ENCODE measurements around the gene MS4A8. TPM values are rescaled to one million over a fixed set of nuclear protein-coding genes. Genes with fewer than 3 reads are reported as not detected.

Gene MS4A8
- total and polyA plus RNA-seq, 2 of the 13 experiments (the other 11 are each of a cell fraction or from before 2014, with no cell fraction given), result not detected

- WGBS (ENCODE audit: low lambda C conversion rate), result 5% methylated on average over 6 of the region's 6 CpGs
- ChIA-PET POLR2A (no interaction called here), CTCF (ENCODE audit: low intra/inter-chr PET ratio, low total read pairs) (no interaction called here)
- H2AFZ ChIP-seq (ENCODE audit: low read length), result no peak overlapping the region
- peaks cover 0 to 13% of the 10 kb centered on the region in 2 experiments; a peak in 2 of 5 replicates for H3K27me3 ChIP-seq (ENCODE audit: control insufficient read depth in 1 of 2, insufficient read depth in 2 of 2, low read length in 2 of 2)
- H3K4me3 ChIP-seq (replicated peaks in 1 of 3; ENCODE audit: insufficient read depth in 1 of 3, low read depth in 2 of 3, low read length in 3 of 3), result no peak overlapping the region
- TF ChIP-seq ATF7 (IDR thresholded peaks at IDR 0.05) (peak; percentile 84), ATF7 (CRISPR knock-in tag; IDR thresholded peaks at IDR 0.05) (no peak), PCBP2 (optimal IDR thresholded peaks at IDR 0.05; ENCODE audit: low read depth, low read length, poor library complexity, severe bottlenecking) (no peak), CREB1 (IDR thresholded peaks at IDR 0.05) (peak; percentile 65), CREB1 (CRISPR knock-in tag; IDR thresholded peaks at IDR 0.05) (no peak), ZNF616 (CRISPR knock-in tag; IDR thresholded peaks at IDR 0.05; ENCODE audit: low read depth) (no peak), ZBTB7A (CRISPR knock-in tag; IDR thresholded peaks at IDR 0.05) (no peak)
- DNase-seq (ENCODE audit: low spot score), result no peak
- H3K9me3 ChIP-seq (ENCODE audit: low read length), result no peaks in the 10 kb centered on the region
- ATAC-seq, result no peak
- no peaks in the 10 kb centered on the region for H3K79me2 ChIP-seq (ENCODE audit: insufficient read depth, low read length)
- no peaks in the 10 kb centered on the region for H4K20me1 ChIP-seq (ENCODE audit: insufficient read depth, low read length)
- H3K9ac ChIP-seq (ENCODE audit: insufficient read depth, low read depth, low read length), result no peak overlapping the region
- H3K36me3 ChIP-seq (replicated peaks in 1 of 2; ENCODE audit: control insufficient read depth in 1 of 2, insufficient read depth in 2 of 2, low read length in 2 of 2), result no peaks in the 10 kb centered on the region
- no peak overlapping the region for H3K27ac ChIP-seq (ENCODE audit: extremely low read length, insufficient read depth, low read length)
- no peak for FAIRE-seq
- H3K4me2 ChIP-seq (ENCODE audit: low read depth, low read length), result no peak overlapping the region
- no peaks in the 10 kb centered on the region for H3K4me1 ChIP-seq (ENCODE audit: insufficient read depth, low read length)
- intact Hi-C loops (cut with micrococcal nuclease; ENCODE audit: unreplicated experiment), result no loop called here
- in situ Hi-C loops (cut with HindIII; ENCODE audit: extremely low pct_ligation_motif_present, low pct_unique_long_range_greater_than_20kb), result no loop called here
- no TSS peak for BruUV-seq (replicated peaks)
Measured at GRCh38 chr11:60720460-60720859, 21.0 kb downstream of the MS4A8 start.

- intact Hi-C loops (cut with micrococcal nuclease; ENCODE audit: unreplicated experiment), result no loop called here
- H3K9ac ChIP-seq (ENCODE audit: insufficient read depth, low read depth, low read length), result no peak within 1 kb of the TSS
- ATAC-seq (no peak), FAIRE-seq (no peak), DNase-seq (ENCODE audit: low spot score) (no peak)
- in situ Hi-C loops (cut with HindIII; ENCODE audit: extremely low pct_ligation_motif_present, low pct_unique_long_range_greater_than_20kb), result no loop called here
- no peak within 1 kb of the TSS for H3K4me2 ChIP-seq (ENCODE audit: low read depth, low read length)
- POLR2A ChIA-PET, result no interaction called here
- H3K4me3 ChIP-seq (replicated peaks in 1 of 3; ENCODE audit: insufficient read depth in 1 of 3, low read depth in 2 of 3, low read length in 3 of 3), result no peak within 1 kb of the TSS
- no peaks in the 10 kb centered on the region for H3K79me2 ChIP-seq (ENCODE audit: insufficient read depth, low read length)
- H3K36me3 ChIP-seq (replicated peaks in 1 of 2; ENCODE audit: control insufficient read depth in 1 of 2, insufficient read depth in 2 of 2, low read length in 2 of 2), result no peaks in the 10 kb centered on the region
- no peak within 1 kb of the TSS for H2AFZ ChIP-seq (ENCODE audit: low read length)
- BruUV-seq (replicated peaks), result no TSS peak
- H3K27ac ChIP-seq (ENCODE audit: extremely low read length, insufficient read depth, low read length), result no peak within 1 kb of the TSS
- no peaks in the 10 kb centered on the region for H3K9me3 ChIP-seq (ENCODE audit: low read length)
- no peaks in the 10 kb centered on the region for H4K20me1 ChIP-seq (ENCODE audit: insufficient read depth, low read length)
- no peak for TF ChIP-seq ZSCAN21 (CRISPR knock-in tag; IDR thresholded peaks at IDR 0.05; ENCODE audit: borderline replicate concordance)
- TF ChIP-seq ZNF530 (CRISPR knock-in tag; IDR thresholded peaks at IDR 0.05; ENCODE audit: low read depth), result no peak
- TF ChIP-seq TRIM24 (CRISPR knock-in tag; IDR thresholded peaks at IDR 0.05), result no peak
- TF ChIP-seq POLR2AphosphoS2 (IDR thresholded peaks at IDR 0.05; ENCODE audit: low read depth, low read length), result no peak
- TF ChIP-seq ZNF256 (CRISPR knock-in tag; conservative IDR thresholded peaks at IDR 0.05), result no peak
- H3K4me1 ChIP-seq (ENCODE audit: insufficient read depth, low read length), result no peaks in the 10 kb centered on the region
- peaks cover 0 to 15% of the 10 kb centered on the region in 2 experiments; a peak in 2 of 5 replicates for H3K27me3 ChIP-seq (ENCODE audit: control insufficient read depth in 1 of 2, insufficient read depth in 2 of 2, low read length in 2 of 2)
- CTCF ChIA-PET (ENCODE audit: low intra/inter-chr PET ratio, low total read pairs), result no interaction called here
- WGBS (ENCODE audit: low lambda C conversion rate), result 34% methylated on average over 3 of the region's 3 CpGs
Measured at GRCh38 chr11:60724420-60724819, 25.0 kb downstream of the MS4A8 start, which contains the start of gene MS4A18. MS4A18 (plus strand) TSS chr11:60724720.
